IPS-NIHi11 (cell line): ENCODE results near the gene P4HA2.
A peak's percentile ranks its signal among the peaks of the same experiment; 100 is the strongest.

Experiments used
- DNase-seq: peaks from one replicate; pipeline ENCODE4 v3.0.0; 2012; ENCODE audit warnings: mixed read lengths, low spot score

Gene P4HA2

DNA sequence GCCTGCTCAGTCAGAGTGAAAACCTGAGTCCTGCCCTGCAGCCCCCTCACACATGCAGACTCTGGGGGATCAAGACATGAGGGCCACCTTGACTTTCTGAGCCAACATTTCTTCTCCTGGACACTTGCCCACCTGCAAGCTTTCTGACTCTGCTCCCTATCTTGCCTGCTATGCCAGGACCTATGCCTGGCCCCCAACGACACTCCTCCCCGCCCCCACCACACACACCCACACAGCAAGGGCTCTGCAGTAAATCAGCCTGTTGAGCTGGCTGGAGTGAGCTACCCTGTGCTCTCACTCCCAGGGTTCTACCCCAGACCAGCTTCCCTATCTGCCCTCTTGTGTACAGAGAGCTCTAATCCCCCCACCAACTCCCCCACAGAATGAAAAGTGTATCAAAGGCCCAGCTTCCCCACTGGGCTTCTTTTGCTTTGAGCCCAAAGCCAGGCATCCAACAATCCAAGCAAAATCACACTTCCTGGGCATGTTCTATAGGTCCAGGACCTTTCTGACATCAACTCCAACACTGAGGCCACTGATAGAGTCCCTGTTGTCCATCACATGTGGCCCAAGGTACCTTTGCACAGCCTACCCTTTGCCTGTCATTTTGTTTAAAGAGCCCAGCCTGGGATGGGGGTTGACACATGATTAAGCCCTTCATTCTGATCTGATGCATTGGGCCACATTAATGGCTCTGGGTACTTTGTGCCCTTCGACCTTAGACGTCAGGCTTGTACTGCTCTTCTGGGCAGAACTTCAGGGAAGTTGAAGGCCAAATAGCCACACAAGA lies 37.1 kb upstream of the P4HA2 start:
- DNase-seq: no peak

DNA sequence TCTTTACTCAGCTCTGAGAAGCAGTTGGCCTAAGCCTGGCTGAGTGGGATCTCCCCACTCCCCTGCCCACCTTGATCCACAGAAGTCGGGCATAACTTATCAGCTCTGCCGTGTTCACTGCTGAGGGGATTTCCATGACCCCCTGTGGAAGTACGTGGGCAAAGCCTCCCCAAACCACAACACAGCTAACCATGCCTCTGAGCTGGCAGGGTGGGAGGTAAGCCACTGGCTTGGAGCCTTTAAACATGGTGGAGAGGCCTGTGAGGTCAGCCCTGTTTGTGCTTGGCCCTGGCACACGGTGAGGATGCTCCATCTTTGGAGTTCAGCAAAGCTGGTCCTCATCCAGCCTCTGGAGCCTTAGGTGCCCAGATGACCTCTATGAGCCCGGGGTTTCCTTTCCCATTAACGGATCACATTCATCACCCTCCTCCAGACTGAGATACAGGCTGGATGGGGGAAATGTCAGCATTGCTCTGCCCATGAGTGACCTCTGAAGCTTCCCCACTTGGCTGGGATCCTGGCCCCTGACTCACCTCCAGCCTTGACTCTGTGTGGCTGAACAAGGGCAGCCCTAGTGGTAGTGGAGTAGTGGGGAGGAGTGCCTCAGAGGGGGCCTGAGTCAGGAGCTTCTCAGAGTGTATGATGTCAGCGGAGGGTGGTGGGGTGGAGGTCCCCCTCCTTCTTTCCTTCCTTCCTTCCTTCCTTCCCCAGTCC lies 36.1 kb upstream of the P4HA2 start:
- no peak for DNase-seq

DNA sequence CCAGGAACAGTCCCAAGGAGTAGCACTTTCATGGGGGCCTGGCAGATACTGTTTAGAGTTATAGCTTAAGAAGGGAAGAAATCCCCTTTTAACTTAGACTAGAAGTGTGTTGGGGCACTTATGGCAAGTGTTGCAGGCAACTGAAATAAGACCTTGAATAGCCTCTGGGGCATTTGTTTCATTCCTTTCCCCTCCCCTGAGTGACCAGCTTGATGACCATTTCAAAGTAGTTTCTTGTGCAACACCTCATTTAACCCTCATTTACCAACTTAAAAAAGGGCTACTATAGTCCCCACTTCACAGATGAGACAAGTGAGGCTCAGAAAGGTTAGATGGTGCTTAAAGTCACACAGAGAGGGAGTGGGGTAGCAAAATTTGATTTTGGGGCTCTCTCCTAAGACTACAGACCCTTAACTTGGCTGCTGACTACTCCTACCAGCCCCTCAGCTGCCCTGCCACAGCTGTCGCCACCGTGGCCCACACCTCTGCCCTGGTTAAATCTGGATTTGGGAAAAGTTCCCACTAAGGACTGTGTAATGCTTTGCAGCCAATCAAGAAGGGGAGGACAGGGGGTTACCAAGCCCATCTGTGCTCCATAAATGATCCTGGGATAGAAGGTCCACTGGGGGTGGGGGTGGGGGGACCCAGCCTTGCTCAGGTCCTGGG lies 35.4 kb upstream of the P4HA2 start:
- DNase-seq: no peak

DNA sequence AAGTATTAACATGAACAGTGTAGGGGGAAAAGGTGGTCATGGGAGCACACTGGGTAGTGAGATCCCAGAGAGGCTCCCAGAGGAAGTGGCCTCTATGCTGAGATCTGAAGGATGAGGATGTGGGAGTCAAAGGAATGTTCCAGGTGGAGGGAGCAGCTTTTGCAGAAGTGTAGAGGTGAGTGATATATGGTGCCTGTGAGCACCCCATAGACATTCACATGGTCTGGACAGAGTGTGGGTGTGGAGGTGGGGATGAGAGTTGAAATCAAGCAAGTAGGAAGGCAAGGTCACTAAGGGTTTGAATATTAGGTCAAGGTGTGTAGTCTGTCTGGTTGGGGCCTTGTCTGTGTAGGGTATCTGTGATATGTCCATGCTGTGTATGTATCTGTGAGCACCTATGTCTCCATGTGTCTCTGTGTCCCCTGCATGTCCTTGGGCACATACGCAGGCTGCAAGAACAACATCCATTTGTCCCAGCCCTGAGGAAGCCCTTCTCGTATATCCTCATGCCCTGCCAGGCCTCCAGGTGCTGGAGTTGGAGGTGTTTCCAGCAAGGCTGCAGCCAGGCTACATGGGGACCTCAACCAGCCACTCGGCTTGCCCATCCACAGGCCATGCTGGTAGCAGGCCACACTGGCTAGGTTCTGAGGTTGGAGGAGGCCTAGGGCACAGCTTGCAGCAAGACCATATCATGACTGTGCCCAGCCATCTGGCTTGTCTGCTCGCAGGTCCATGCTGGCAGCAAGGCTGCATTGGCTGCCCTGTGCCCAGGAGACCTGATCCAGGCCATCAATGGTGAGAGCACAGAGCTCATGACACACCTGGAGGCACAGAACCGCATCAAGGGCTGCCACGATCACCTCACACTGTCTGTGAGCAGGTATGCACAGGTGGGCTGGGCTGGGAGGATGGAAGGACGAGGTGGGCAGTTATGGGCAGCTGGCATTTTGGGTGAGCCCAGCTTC lies 34.5 kb upstream of the P4HA2 start:
- no peak for DNase-seq

DNA sequence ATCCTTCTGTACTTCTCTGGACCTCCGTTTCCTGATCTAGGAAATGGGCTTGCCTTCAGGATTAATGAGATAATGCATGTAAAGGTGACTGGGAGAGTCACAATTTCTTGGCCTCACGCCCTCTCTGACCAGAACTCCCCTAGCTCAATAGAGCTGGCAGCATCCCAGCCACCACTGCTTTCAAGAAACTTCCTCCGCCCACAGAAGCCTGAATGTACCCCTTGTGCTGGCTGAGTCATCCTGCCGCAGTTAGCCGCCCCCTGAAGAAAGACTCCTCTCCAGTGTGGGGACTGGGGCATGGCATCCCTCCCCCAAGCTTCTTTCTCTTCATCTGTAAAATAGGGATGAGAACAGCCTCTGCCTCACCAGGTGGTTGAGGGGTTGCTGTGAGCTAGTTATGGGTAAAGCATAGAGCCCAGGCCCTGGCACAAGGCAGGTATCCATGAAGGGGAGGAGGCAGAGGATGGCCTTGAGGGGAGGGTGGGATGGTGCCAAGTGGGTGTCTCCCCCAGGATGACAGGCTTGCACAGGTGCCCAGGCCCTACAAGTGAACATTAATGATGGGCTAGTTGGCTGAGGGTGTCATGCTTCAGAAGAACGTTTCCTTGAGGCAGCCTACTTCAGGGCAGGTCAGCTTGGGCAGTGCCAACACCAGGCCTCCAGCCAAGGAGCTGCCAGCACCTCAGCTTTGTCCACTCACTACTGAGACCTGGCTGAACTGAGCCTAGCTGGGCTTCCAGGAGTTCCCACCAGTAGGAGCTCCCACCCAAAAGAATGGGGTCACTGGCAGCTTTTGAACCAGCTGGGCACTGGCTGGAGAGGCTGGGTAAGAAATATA lies 33.3 kb upstream of the P4HA2 start:
- DNase-seq: no peak

DNA sequence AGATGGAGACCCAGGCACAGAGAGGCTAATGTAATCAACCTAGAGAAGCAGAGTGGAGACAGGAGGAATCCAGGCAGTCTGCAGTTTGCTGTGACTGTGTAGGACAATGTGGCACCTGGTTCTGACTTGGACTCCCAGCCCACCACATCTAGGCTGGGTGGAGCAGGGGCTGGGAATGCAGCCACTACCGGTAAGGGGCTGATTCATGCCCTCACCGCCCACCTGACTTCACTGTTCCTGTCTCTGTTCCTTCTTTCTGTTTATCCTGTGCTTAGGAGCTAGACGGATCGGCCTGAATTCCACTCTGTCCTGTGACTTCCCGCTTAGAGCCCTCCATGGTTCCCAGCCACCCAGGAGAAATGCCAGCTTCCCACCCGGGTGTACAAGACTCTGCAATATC lies 32.4 kb upstream of the P4HA2 start:
- DNase-seq: no peak

DNA sequence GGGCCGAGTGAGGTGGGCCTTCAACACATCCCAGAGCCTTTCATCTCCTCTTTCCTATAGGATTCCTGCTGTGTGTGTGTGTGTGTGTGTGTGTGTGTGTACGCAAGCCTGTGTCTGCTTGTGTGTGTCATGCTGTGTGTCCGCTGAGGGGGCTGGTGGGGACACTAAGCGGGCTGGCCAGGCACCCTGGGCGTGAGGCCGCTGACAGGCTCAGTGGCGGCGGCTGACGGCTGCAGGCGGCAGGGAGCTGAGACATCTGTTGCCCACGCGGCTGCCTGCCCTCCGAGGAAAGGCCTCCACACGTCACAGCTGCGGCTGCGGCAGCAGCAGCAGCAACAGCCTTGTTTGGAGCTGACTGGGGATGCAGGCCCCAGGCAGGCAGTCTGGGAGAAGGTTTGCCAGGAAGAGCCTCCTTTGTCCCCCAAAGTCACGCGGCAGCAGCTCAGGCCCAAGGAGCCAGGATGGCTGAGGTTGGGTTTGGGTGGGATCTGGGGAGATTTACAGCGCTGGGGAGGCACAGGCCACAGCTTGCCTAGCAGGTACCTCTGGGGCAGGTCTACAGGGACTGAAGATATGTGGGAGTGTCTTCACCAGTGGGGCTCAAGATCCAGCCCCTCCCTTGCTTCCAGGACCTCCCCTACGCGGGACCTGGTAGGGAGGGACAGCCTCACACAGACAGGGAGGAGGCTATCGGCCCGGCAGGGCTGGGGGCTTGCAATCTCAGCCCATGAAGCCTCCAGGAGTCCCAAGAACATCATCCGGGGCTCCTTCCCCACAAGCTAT lies 31.6 kb upstream of the P4HA2 start:
- no peak for DNase-seq

DNA sequence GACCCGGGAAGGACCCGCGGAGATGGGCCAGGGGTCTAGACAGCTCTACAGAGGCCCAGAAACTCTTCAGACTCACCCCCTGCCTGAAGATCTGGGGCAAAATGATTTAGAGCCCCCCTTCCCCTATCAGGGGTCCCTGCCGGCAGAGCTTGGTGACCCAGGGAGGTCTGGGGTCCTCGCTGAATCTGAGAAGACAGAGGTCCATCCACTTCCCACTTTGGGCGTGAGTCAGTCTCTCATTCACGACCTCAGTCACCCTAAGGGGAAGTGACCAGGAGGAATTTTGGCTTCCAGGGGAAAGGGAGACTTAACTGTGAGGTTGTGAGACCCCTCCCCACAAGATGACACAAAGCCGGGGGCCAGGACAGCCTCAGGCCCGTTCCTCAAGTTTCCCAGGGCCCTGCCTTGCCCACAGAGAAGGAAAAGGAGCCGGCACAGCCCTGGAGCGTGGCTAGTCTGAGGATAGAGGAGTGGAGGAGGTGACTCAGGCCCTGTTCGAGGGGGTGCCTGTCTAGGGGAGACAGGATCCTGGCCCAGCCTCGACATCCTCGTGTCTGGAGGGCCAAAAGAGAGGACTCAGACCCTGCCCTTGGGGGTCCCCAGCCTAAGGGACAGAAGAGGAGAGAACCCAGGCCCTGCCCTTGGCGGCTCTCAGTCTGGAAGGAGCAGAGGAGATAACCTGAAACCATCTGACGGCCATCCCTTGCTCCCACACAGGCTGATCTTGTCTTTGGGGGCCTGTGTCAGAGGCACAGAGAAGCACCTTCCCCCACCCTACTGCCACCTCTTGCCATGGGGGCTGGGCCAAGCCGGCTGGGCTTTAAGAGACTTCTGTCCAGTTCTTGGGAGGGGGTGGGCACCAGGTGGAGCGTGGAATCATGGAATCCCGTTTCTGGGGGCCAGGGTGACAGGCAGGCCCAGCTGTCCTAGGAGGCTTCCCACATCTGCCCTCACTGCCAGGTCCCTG lies 30.7 kb upstream of the P4HA2 start:
- DNase-seq: no peak

DNA sequence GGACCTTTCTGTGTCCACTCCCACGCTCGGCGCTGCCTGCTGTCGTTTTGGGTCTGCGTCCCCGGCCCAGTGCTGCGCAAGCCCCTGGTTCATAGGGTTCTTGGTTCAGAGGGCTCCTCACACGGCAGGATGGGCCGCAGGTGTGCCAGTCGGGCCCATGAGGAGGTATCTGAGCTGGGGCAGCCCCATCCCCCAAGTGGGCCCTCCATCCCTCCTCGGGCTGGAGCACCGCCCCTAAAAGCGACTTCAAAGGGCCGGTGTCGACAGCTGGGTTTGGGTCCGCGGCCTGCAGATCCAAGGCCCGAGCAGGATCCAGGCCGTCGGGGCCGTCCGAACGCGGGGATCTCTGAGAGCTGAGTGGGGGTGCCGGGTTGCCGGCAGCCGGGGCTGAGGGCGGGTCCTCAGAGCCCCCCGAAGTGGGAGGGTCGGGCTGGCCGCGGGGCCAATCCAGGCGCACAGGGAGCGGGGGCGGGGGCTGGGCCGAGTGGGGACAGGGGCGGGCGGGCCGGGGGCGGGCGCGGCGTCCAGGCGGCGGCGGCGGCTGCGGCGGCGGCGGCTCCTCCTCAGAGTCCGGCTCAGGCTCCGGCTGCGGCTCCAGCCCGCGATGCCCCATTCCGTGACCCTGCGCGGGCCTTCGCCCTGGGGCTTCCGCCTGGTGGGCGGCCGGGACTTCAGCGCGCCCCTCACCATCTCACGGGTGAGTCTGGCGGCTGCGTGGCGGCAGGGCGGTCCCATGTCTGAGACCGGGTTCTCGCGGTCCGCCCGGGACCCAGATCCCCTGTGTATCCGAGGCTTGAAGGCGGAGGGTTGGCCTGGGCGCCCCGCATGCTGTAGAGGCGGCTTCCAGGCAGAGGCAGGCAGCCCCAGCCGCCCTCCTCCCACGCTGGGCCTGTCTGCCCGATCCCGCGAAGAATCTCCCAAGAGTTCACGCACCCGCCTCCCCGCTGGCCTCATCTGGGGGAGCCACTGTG lies 29.8 kb upstream of the P4HA2 start, which contains the start of gene PDLIM4:
Gene PDLIM4, plus strand, starts transcription at position 566 of the 971 bp plus-strand sequence. Its CDS starts 39 bp downstream, at position 605.
- peak; percentile 92 for DNase-seq

DNA sequence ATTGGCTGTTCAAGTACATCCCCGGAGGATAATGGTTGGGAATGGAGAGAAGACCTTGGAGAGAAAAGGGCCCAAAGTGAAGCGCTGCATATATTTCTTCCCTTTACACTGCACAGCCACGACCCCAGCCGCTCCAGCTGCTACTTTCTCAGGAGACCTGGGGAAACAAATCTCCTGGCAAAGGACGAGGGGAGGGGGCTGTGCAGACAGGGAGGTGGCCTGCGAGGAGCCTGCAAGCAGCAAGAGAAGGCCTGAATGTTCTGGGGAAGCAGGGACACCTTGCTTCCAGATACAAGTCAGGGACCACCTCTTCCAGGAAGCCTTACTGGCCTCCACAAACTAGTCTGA lies 29.1 kb upstream of the P4HA2 start:
- DNase-seq: no peak

DNA sequence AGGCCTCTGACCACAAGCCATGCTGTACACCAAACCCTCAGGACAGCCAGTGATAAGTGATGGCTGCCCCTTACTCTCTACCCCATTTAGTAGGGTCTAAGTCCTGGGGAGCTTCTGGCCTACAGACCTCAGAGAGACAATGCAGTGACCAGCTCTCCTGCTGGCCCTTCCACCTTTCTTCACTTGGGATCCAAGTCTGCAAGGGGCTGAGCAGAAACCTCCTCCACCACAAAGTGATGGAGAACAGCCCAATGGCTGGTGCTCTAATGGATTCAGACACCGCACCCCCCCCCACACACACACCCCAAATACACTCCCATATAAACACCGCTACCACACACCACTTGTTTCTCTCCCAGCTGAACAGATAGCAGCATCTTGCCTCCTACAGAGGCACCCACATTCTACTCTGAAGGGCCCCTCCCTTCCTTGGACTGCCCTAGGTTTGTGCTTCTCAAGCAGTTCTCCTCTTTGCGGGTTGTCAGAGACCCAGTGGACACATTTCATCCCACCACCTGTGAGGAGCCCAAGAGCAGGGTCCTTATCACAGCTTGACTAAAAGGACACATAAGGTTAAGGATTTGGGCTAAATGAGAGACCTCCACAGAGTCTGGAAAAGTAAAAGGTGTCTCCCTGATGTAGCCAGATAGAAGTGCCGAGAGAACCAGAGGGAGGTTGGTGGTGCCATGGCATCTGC lies 28.6 kb upstream of the P4HA2 start:
- no peak for DNase-seq

DNA sequence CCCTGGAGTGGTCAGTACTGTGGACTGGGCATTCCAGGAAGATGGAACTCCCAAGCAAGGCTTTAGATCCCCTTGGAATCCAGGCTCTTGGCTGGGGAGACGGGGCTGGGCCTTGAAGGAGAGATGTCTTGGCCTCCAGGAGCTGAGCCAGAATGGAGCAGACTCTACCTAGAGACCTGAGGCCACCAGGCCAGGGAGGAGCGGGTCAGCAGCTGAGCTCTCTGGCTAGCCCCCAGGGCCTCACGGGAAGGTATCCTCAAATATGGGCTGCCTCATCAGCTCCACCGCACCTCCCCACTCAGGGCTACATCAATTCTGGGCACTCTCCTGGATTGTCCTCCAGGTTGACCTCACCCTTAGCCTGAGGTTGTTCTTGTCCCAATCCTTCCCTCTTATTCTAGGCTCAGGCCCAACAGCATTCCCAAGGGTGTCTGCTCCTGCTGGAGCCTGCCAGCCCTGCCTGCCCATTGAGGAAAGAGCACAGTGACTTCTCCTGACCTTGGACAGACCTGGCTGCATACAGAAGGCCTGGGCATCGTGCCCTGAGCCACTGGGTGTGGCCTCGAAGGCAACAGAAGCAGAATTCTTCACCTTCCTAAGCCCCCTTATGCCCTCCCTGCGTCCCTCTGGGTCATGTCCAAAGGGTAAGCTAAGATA lies 26.8 kb upstream of the P4HA2 start:
- DNase-seq: no peak

DNA sequence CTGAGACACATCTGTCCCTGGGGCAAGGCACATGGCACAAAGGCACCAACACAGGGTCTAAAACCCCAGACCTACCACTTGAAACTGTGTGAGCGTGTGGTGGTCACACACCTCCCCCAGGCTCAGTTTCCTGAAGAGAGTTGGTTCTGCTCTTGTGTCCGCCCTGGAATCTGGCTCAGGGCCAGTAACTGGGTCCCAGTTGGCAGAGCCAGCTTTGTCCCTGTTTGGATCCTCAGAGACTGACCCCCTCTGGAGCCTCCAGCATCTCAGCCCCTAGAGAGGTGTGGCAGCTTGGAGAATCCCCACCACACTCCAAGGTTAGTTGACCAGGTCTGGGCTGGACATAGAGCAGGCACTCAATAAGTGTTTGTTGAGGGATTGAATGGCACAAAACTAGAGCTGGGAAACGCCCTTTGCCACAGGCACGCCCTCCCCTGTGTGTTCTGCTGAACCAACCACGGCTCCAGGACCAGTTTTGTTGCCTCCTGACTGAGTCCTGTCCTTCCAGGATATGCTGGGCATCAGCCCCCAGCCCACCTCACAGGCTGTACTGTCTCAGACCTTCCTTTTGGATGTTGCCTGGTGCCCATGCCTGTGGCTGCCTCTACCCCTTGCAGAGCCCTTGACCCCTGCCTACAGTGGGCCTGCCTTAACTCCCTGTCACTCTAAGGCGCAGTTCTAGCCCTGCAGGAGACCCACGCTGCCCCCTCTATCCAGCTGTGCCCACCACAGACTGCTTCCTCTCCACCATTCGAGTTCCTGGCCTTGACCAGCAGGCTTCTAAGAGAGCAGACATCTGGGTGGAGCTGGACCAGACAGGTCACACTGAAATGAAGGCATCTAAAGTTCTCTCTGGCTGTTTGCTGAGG lies 26.0 kb upstream of the P4HA2 start:
- no peak for DNase-seq

DNA sequence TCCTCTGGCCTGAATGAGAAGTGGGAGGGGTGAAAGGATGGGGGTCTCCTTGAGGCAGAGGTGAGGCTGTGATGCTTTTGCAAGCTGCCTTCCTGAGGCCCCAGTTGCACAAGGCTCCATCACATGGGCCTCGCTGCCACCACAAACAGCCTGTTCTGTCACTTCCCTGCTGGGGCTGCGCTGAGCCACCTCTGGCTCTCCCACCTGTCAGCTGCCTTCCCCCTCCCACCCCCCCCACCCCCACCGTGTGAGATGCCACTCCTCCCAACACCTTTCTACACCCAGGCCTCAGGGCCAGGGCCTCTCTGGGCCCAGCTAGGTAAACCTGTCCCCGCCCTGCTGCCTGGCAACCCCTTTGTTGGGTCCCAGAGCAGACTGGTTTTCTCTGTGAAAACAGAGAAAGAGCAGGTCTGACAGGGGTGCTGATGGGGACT lies 25.4 kb upstream of the P4HA2 start:
- DNase-seq: no peak

DNA sequence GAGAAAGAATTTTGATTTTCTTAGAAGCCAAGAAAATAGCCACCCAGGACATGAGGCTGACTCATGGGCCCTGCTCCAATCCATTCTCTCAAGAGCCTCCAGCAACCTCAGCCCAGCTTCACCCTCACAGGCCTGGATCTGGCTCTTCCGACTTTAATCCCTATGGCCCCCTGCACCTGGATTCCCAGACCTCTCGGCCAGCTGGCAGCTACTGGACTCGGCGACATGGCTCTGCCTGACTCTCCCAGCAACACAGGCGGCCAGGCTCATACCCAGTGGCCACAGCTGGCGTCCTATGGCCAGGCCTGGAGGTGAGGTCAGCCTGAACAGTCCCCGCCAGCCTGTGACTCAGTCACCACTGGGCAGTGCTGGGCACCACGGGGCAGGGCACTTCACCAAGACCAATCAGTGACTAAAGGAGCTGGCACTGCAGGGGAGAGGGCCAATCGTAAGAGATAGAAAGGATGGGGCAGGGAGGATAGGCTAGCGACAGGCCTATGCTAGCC lies 23.6 kb upstream of the P4HA2 start:
- DNase-seq: no peak
